Ishikawa (cell line): ENCODE results near the gene PRDM7.

Experiments used
- CEBPB ChIP-seq: IDR thresholded peaks from 2 replicates; pipeline ENCODE4 v1.6.1; 2012
- CREB1 ChIP-seq: IDR thresholded peaks from 2 replicates; pipeline ENCODE4 v1.6.1; 2012; ENCODE audit warnings: low read depth
- TF ChIP-seq, protein P1 (sequence below): IDR thresholded peaks from 2 replicates; pipeline ENCODE4 v1.6.1; 2012
- TF ChIP-seq, protein P2 (sequence below): IDR thresholded peaks from 2 replicates; pipeline ENCODE4 v1.6.1; 2012

DNA sequence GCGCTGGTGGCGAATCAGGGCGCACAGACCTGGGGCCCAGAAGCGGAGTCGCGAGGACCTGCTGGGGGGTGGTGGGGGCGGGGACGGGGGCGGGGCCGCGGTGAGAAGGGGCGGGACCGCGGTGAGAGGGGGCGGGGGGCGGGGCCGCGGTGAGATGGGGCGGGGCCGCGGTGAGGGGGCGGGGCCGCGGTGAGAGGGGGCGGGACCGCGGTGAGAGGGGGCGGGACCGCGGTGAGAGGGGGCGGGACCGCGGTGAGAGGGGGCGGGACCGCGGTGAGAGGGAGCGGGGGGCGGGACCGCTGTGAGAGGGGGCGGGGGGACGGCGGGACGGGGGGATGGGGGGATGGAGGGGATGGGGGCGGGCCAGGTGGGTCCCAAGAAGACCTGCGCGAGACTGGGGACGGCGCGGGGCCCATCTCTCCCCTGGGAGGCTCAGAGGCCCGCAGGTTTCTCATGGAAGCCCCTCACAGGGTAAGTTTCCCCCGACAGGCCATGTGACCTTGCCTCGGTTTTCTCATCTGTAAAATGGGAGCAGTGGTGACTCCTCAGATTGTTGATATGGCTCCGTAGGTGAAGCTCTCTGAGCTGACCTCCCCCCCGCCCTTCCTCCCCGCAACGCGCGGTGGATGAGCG is 29.3 kb downstream of the PRDM7 start:
- TF ChIP-seq, protein P1, sequence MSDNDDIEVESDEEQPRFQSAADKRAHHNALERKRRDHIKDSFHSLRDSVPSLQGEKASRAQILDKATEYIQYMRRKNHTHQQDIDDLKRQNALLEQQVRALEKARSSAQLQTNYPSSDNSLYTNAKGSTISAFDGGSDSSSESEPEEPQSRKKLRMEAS = no peak
- no peak for TF ChIP-seq CEBPB
- TF ChIP-seq, protein P2, sequence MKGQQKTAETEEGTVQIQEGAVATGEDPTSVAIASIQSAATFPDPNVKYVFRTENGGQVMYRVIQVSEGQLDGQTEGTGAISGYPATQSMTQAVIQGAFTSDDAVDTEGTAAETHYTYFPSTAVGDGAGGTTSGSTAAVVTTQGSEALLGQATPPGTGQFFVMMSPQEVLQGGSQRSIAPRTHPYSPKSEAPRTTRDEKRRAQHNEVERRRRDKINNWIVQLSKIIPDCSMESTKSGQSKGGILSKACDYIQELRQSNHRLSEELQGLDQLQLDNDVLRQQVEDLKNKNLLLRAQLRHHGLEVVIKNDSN = peak; percentile 64
- TF ChIP-seq CREB1 = no peak
